Esophagus mucosa (tissue), 1 donor: ENCODE results near the gene ASCL1. TPM values are rescaled to one million over a fixed set of nuclear protein-coding genes. Genes with fewer than 3 reads are reported as not detected.

Experiments
- ATAC-seq: fragments of 200-7000 bp; cut with Tn5 transposase; one replicate; pipeline ENCODE4 v1.9.1; 2020
- total RNA-seq: library from RNA; stranded (reverse); gene quantifications from one replicate; pipeline ENCODE4 v1.2.4, GENCODE V29; 2023
- donor health status: DM: yes; HTN: yes; CAD: no.

The ASCL1 gene
- total RNA-seq, 1 donor from 2014 or later = not detected

GRCh38 chr12:102951841-102952240 lies 5.6 kb upstream of the ASCL1 start:
- no peak for ATAC-seq

- ATAC-seq = no peak
Observed at GRCh38 chr12:102953221-102953620, 4.3 kb upstream of the ASCL1 start.

- peak; percentile 9 for ATAC-seq
Observed at GRCh38 chr12:102954134-102954533, 3.3 kb upstream of the ASCL1 start.

GRCh38 chr12:102955926-102956737 lies 1.3 kb upstream of the ASCL1 start:
- ATAC-seq = no peak

- no peak for ATAC-seq
Observed at GRCh38 chr12:102956738-102957327, 641 bp upstream of the ASCL1 start.

GRCh38 chr12:102958073-102958829 lies 777 bp downstream of the ASCL1 start:
- no peak for ATAC-seq

GRCh38 chr12:102958830-102959176 lies 1.3 kb downstream of the ASCL1 start:
- ATAC-seq = no peak

- ATAC-seq = no peak
Observed at GRCh38 chr12:102959391-102959790, 1.9 kb downstream of the ASCL1 start.

GRCh38 chr12:102960766-102961465 lies 3.4 kb downstream of the ASCL1 start:
- ATAC-seq = no peak

GRCh38 chr12:102961466-102961855 lies 4.0 kb downstream of the ASCL1 start:
- ATAC-seq = no peak

- ATAC-seq = no peak
Observed at GRCh38 chr12:102962532-102962931, 5.1 kb downstream of the ASCL1 start.

- ATAC-seq = no peak
Observed at GRCh38 chr12:102962986-102963385, 5.5 kb downstream of the ASCL1 start.

GRCh38 chr12:102963796-102964195 lies 6.3 kb downstream of the ASCL1 start:
- no peak for ATAC-seq

GRCh38 chr12:102964872-102965271 lies 7.4 kb downstream of the ASCL1 start:
- ATAC-seq = peak; percentile 69

- ATAC-seq = no peak
Observed at GRCh38 chr12:102965281-102966155, 8.0 kb downstream of the ASCL1 start.

GRCh38 chr12:102966200-102966863 lies 8.9 kb downstream of the ASCL1 start:
- ATAC-seq = no peak

- ATAC-seq = no peak
Observed at GRCh38 chr12:102970780-102971179, 13.3 kb downstream of the ASCL1 start.

- no peak for ATAC-seq
Observed at GRCh38 chr12:102971227-102971626, 13.8 kb downstream of the ASCL1 start.

- no peak for ATAC-seq
Observed at GRCh38 chr12:102973583-102973982, 16.1 kb downstream of the ASCL1 start.

- no peak for ATAC-seq
Observed at GRCh38 chr12:102976609-102977280, 19.3 kb downstream of the ASCL1 start.
